NAMALWA (cell line): ENCODE data around the gene PLEKHG4B.
"Not testable (repeated sequence)": the region's sequence is repeated elsewhere in the genome, so short reads cannot be mapped to it uniquely, and the experiment has no call there.

Source experiments
- DNase-seq: peaks from one replicate; pipeline ENCODE4 v3.0.0-alpha.2; 2015; ENCODE audit warnings: low spot score

Gene PLEKHG4B

GRCh38 chr5:93221-93980, 1.4 kb downstream of the PLEKHG4B start:
- DNase-seq, result no peak

- DNase-seq, result no peak
Measured at GRCh38 chr5:94113-94892, 2.3 kb downstream of the PLEKHG4B start.

- no peak for DNase-seq
Measured at GRCh38 chr5:95241-95980, 3.4 kb downstream of the PLEKHG4B start.

GRCh38 chr5:96976-97660, 5.2 kb downstream of the PLEKHG4B start:
- no peak for DNase-seq

- no peak for DNase-seq
Measured at GRCh38 chr5:99815-100214, 7.8 kb downstream of the PLEKHG4B start.

GRCh38 chr5:102411-103043, 10.6 kb downstream of the PLEKHG4B start:
- peak; percentile 89 for DNase-seq

- DNase-seq, result not testable (repeated sequence)
Measured at GRCh38 chr5:104106-104505, 12.1 kb downstream of the PLEKHG4B start.

GRCh38 chr5:104778-105296, 12.9 kb downstream of the PLEKHG4B start:
- no peak for DNase-seq

GRCh38 chr5:105504-106070, 13.6 kb downstream of the PLEKHG4B start:
- no peak for DNase-seq

GRCh38 chr5:106587-106986, 14.6 kb downstream of the PLEKHG4B start:
- DNase-seq, result no peak

- no peak for DNase-seq
Measured at GRCh38 chr5:107526-107925, 15.6 kb downstream of the PLEKHG4B start.

GRCh38 chr5:109826-110225, 17.9 kb downstream of the PLEKHG4B start:
- DNase-seq, result no peak

- no peak for DNase-seq
Measured at GRCh38 chr5:110270-110888, 18.4 kb downstream of the PLEKHG4B start.

- no peak for DNase-seq
Measured at GRCh38 chr5:111171-111570, 19.2 kb downstream of the PLEKHG4B start.

GRCh38 chr5:119486-120097, 27.6 kb downstream of the PLEKHG4B start:
- no peak for DNase-seq

- no peak for DNase-seq
Measured at GRCh38 chr5:121432-121831, 29.5 kb downstream of the PLEKHG4B start.

GRCh38 chr5:125815-126214, 33.8 kb downstream of the PLEKHG4B start:
- no peak for DNase-seq

- DNase-seq, result peak; percentile 35
Measured at GRCh38 chr5:126806-127205, 34.8 kb downstream of the PLEKHG4B start.

- DNase-seq, result no peak
Measured at GRCh38 chr5:127886-128285, 35.9 kb downstream of the PLEKHG4B start.

- DNase-seq, result no peak
Measured at GRCh38 chr5:128446-128845, 36.5 kb downstream of the PLEKHG4B start.
